Kidney (tissue), 14 donors: ENCODE data around the gene PTTG1. TPM values are rescaled to one million over a fixed set of nuclear protein-coding genes. Genes with fewer than 3 reads are reported as not detected.

Experiments
- DNase-seq, 5 donors: peaks; one replicate each; pipeline ENCODE4 v3.0.0-alpha.2; 2013 to 2020
- FAIRE-seq: peaks from 2 replicates; lab custom pipeline; 2012; peaks lifted over from hg19 to GRCh38; lab: Jason Lieb, UNC
- H3K27ac ChIP-seq, 2 donors: one replicate each; pipeline ENCODE4 v1.7.0; 2013; ENCODE audit warnings: low read depth in 2 of 2, low read length in 2 of 2, inconsistent platforms in 1 of 2
- H3K27me3 ChIP-seq: one replicate; pipeline ENCODE4 v1.7.1; 2013; ENCODE audit warnings: low read length, inconsistent platforms; ENCODE audit not compliant: control insufficient read depth, insufficient read depth
- H3K36me3 ChIP-seq, 3 donors: one replicate each; pipeline versions ENCODE4 v1.7.0 to v1.7.1; 2013; ENCODE audit warnings: low read length in 3 of 3, control low read depth in 1 of 3, inconsistent platforms in 1 of 3; ENCODE audit not compliant: insufficient read depth in 3 of 3, control insufficient read depth in 2 of 3
- H3K4me1 ChIP-seq, 3 donors: one replicate each; pipeline versions ENCODE4 v1.7.0 to v1.7.1; 2013; ENCODE audit warnings: low read length in 3 of 3, inconsistent platforms in 1 of 3, low read depth in 1 of 3; ENCODE audit not compliant: control insufficient read depth in 2 of 3, insufficient read depth in 2 of 3
- H3K4me3 ChIP-seq, 3 donors: one replicate each; pipeline versions ENCODE4 v1.7.0 to v1.8.1; 2013; ENCODE audit warnings: low read length in 3 of 3, control low read depth in 1 of 3, inconsistent platforms in 1 of 3
- H3K9ac ChIP-seq, 3 donors: one replicate each; pipeline versions ENCODE4 v1.7.0 to v1.7.1; 2013; ENCODE audit warnings: low read length in 3 of 3, control low read depth in 1 of 3, inconsistent platforms in 1 of 3
- H3K9me3 ChIP-seq, 3 donors: one replicate each; pipeline versions ENCODE4 v1.7.0 to v1.7.1; 2013; ENCODE audit warnings: low read length in 3 of 3, control low read depth in 1 of 3, inconsistent platforms in 1 of 3; ENCODE audit not compliant: control insufficient read depth in 2 of 3, insufficient read depth in 1 of 3
- intact Hi-C: fragments of 100-400 bp; cut with DNase I; formaldehyde crosslinking; loops from one replicate; pipeline ENCODE4 v1.11.1; 2022
- polyA plus RNA-seq: library from polyadenylated mRNA; stranded (reverse); fragments of 350-450 nt; fragmentation: Illumina TruSeq; extraction: RNeasy Lipid Tissue Mini Kit (QIAGEN cat#74804); gene quantifications from one replicate; pipeline ENCODE4 v1.2.3, GENCODE V29; 2014; ENCODE audit warnings: low read depth, low replicate concordance; ENCODE audit not compliant: insufficient read depth
- total RNA-seq: library from RNA; stranded (reverse); fragmentation: NEBNext Ultra II Directional; extraction: Animal tissue kit (Norgen Biotek cat#: 25700); gene quantifications from one replicate; pipeline ENCODE4 v1.2.1, GENCODE V29; 2021
- TF ChIP-seq, protein P1 (sequence below): IDR thresholded peaks from 3 replicates; pipeline ENCODE4 v1.5.1; 2012; ENCODE audit warnings: mild to moderate bottlenecking, moderate library complexity, borderline replicate concordance; ENCODE audit not compliant: insufficient read depth; ENCODE audit errors: extremely low read depth
- donor health status: control.
- donor health status: control.
- donor health status: control.
- donor health status: control.
- donor health status: control.
- donor health status: DM: yes; HTN: yes; CAD: no.
- donor health status: Normal renal cell carcinoma (clear cell type).

Gene PTTG1
- total and polyA plus RNA-seq, 2 donors from 2014 or later = 2.5 to 4.4 TPM

DNA sequence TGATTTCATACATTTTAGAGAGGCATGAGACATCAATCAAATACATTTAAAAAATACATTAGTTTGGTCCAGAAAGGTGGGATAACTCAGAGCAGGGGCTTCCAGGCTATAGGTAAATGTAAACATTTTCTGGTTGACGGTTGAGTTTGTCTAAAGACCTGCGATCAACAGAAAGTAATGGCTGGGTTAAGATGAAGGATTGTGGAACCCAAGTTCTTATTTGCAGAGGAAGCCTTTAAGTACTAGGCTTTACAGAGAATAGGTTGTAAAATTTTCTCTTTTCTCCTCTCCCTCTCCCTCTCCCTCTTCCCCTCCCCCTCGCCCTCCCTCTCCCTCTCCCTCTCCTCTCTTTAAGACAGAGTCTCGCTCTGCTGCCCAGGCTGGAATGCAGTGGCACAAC is 50.8 kb downstream of the PTTG1 start:
- Histone ChIP-seq H3K9me3 (no peaks in the 10 kb centered on the region), H3K9ac (no peak overlapping the region), H3K27me3 (no peaks in the 10 kb centered on the region), H3K4me3 (no peak overlapping the region), H3K4me1 (peaks cover 0 to 9% (median 7%) of the 10 kb centered on the region in 3 donors), H3K36me3 (no peaks in the 10 kb centered on the region), H3K27ac (no peak overlapping the region)
- TF ChIP-seq, protein P1, sequence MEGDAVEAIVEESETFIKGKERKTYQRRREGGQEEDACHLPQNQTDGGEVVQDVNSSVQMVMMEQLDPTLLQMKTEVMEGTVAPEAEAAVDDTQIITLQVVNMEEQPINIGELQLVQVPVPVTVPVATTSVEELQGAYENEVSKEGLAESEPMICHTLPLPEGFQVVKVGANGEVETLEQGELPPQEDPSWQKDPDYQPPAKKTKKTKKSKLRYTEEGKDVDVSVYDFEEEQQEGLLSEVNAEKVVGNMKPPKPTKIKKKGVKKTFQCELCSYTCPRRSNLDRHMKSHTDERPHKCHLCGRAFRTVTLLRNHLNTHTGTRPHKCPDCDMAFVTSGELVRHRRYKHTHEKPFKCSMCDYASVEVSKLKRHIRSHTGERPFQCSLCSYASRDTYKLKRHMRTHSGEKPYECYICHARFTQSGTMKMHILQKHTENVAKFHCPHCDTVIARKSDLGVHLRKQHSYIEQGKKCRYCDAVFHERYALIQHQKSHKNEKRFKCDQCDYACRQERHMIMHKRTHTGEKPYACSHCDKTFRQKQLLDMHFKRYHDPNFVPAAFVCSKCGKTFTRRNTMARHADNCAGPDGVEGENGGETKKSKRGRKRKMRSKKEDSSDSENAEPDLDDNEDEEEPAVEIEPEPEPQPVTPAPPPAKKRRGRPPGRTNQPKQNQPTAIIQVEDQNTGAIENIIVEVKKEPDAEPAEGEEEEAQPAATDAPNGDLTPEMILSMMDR = no peak
- intact Hi-C loops = no loop called here
- no peak for DNase-seq
- no peak for FAIRE-seq

DNA sequence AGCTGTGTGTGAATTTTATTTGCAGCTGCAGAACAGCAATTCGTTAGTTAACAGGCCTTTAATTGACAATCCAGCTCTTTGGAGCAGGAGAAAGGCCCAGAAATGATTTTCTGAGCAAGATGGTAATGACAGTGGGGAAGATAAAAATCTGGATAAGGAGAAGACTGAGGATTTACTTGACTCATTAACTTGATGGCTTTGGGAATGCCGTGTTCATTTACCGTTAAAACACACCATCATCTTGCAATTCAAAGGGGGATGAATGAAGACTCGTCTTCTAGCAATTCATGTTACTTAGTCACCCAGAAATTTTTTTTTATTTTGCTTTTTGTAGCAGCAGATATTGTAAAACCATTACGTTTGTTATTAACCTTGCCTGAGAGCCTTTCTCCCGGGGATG is 52.0 kb downstream of the PTTG1 start:
- no peak for FAIRE-seq
- Histone ChIP-seq H3K4me3 (no peak overlapping the region), H3K27me3 (no peaks in the 10 kb centered on the region), H3K9me3 (no peaks in the 10 kb centered on the region), H3K9ac (no peak overlapping the region), H3K36me3 (no peaks in the 10 kb centered on the region), H3K4me1 (peaks cover 0 to 16% (median 5%) of the 10 kb centered on the region in 3 donors), H3K27ac (no peak overlapping the region)
- intact Hi-C loops = no loop called here
- DNase-seq = no peak
- TF ChIP-seq, protein P1 = no peak

DNA sequence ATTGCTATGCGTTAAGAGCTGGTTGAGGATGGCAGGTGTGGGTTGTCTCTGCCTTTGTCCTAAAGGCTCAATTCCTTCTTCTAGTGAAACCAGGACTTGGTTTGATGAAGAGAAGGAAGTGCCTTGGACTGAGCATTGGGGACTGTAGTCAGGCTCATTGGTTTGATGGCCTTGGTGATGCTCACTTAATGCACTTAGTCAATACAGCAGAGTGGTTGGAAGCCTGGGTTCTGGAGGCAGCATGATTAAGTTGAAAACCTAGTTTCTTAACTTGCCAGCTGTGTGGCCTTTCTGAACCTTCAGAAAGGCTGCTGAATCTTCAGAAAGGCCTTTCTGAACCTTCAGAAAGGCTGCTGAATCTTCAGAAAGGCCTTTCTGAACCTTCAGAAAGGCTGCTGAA is 52.4 kb downstream of the PTTG1 start:
- FAIRE-seq = no peak
- DNase-seq = no peak
- Histone ChIP-seq H3K4me3 (no peak overlapping the region), H3K4me1 (peaks cover 0 to 16% (median 5%) of the 10 kb centered on the region in 3 donors), H3K36me3 (no peaks in the 10 kb centered on the region), H3K9ac (no peak overlapping the region), H3K27me3 (no peaks in the 10 kb centered on the region), H3K27ac (no peak overlapping the region), H3K9me3 (no peaks in the 10 kb centered on the region)
- intact Hi-C loops = no loop called here
- TF ChIP-seq, protein P1 = no peak

DNA sequence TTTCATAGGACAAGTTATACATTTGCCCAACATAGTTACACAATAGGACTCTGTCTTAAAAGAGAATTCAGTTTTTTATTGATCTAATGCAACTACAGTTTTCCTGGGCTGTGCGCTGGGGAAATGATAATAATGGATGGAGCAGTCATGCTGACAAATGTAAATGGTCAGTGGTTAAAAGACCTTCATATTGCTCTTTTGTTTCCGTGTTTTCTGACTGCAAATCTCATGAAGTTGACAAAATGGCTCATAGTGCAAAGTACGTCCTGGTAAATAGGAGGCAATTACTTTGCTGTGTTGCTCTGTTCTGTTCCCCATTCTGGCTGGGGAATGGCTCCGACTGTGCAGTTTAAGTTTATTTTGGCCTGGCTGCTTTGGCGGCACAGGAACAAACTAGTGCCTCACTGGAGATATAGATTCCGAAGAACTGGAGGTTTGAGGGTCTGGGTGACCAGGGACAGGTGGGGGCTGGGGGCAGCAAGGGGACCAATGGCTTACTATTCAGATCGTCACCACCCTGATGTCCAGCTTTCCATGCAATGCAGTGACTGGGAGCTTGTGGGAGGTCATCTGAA is 54.3 kb downstream of the PTTG1 start:
- no peak for FAIRE-seq
- no peaks in the 10 kb centered on the region for H3K27me3 ChIP-seq
- H3K36me3 ChIP-seq = no peaks in the 10 kb centered on the region
- intact Hi-C loops = no loop called here
- no peaks in the 10 kb centered on the region for H3K9me3 ChIP-seq
- no peak overlapping the region for H3K4me3 ChIP-seq
- TF ChIP-seq, protein P1 = no peak
- peaks cover 0 to 18% (median 7%) of the 10 kb centered on the region in 3 donors for H3K4me1 ChIP-seq
- no peak overlapping the region for H3K9ac ChIP-seq
- no peak for DNase-seq
- no peak overlapping the region for H3K27ac ChIP-seq
